Jurkat, Clone E6-1 (cell line): ENCODE results near the gene KIF19.
A peak's percentile ranks its signal among the peaks of the same experiment; 100 is the strongest.

ENCODE experiments used
- DNase-seq: peaks from one replicate; pipeline ENCODE4 v3.0.0-alpha.2; 2011; ENCODE audit warnings: low read depth, low spot score
- H3K4me3 ChIP-seq: 2 replicates; pipeline ENCODE4 v1.5.1; 2011; ENCODE audit warnings: mild to moderate bottlenecking, low read length, control low read depth, moderate library complexity

KIF19 gene

GRCh38 chr17:74303305-74303704 lies 22.7 kb upstream of the KIF19 start:
- no peak overlapping the region for H3K4me3 ChIP-seq
- DNase-seq, result no peak

GRCh38 chr17:74304184-74304583 lies 21.8 kb upstream of the KIF19 start:
- no peak overlapping the region for H3K4me3 ChIP-seq
- DNase-seq, result no peak

GRCh38 chr17:74305865-74306654 lies 20.0 kb upstream of the KIF19 start:
- DNase-seq, result no peak
- H3K4me3 ChIP-seq, result no peak overlapping the region

- no peak overlapping the region for H3K4me3 ChIP-seq
- no peak for DNase-seq
Measured at GRCh38 chr17:74307984-74308773, 17.8 kb upstream of the KIF19 start.

GRCh38 chr17:74309902-74310301 lies 16.1 kb upstream of the KIF19 start:
- H3K4me3 ChIP-seq, result no peak overlapping the region
- no peak for DNase-seq

- no peak for DNase-seq
Measured at GRCh38 chr17:74314877-74315276, 11.1 kb upstream of the KIF19 start.

GRCh38 chr17:74316220-74316619 lies 9.8 kb upstream of the KIF19 start:
- no peak for DNase-seq
- no peak overlapping the region for H3K4me3 ChIP-seq

More at GRCh38 chr17:74314877-74315276, 11.1 kb upstream of the KIF19 start:
- H3K4me3 ChIP-seq, result no peak overlapping the region

- H3K4me3 ChIP-seq, result no peak overlapping the region
- DNase-seq, result no peak
Measured at GRCh38 chr17:74317071-74317470, 9.0 kb upstream of the KIF19 start.

- no peak for DNase-seq
- no peak overlapping the region for H3K4me3 ChIP-seq
Measured at GRCh38 chr17:74318391-74318790, 7.6 kb upstream of the KIF19 start.

GRCh38 chr17:74324521-74324920 lies 1.5 kb upstream of the KIF19 start:
- no peak for DNase-seq
- H3K4me3 ChIP-seq, result no peak overlapping the region

- DNase-seq, result no peak
- H3K4me3 ChIP-seq, result no peak overlapping the region
Measured at GRCh38 chr17:74325376-74325742, 667 bp upstream of the KIF19 start.

- peak overlapping the region; percentile 23; the same call in 1 of the 2 replicates for H3K4me3 ChIP-seq
- DNase-seq, result no peak
Measured at GRCh38 chr17:74326506-74326905, 480 bp downstream of the KIF19 start.

GRCh38 chr17:74328487-74328886 lies 2.5 kb downstream of the KIF19 start:
- no peak overlapping the region for H3K4me3 ChIP-seq
- DNase-seq, result no peak

- DNase-seq, result no peak
Measured at GRCh38 chr17:74329378-74329777, 3.4 kb downstream of the KIF19 start.

GRCh38 chr17:74330446-74330845 lies 4.4 kb downstream of the KIF19 start:
- H3K4me3 ChIP-seq, result no peak overlapping the region
- DNase-seq, result no peak

More at GRCh38 chr17:74329378-74329777, 3.4 kb downstream of the KIF19 start:
- no peak overlapping the region for H3K4me3 ChIP-seq

GRCh38 chr17:74332017-74332650 lies 6.1 kb downstream of the KIF19 start:
- DNase-seq, result no peak
- no peak overlapping the region for H3K4me3 ChIP-seq

GRCh38 chr17:74332763-74333283 lies 6.8 kb downstream of the KIF19 start:
- no peak for DNase-seq
- no peak overlapping the region for H3K4me3 ChIP-seq

GRCh38 chr17:74334393-74335039 lies 8.5 kb downstream of the KIF19 start:
- no peak for DNase-seq
- no peak overlapping the region for H3K4me3 ChIP-seq

GRCh38 chr17:74335529-74336062 lies 9.6 kb downstream of the KIF19 start:
- DNase-seq, result no peak
- no peak overlapping the region for H3K4me3 ChIP-seq
